Activated T-cell treated with anti-CD3 and anti-CD28 coated beads for 4 hours (primary cell): ENCODE results near the gene FXR1.

Experiments used
- DNase-seq: peaks from one replicate; pipeline ENCODE4 v3.0.0-alpha.2; 2020

The FXR1 gene

DNA sequence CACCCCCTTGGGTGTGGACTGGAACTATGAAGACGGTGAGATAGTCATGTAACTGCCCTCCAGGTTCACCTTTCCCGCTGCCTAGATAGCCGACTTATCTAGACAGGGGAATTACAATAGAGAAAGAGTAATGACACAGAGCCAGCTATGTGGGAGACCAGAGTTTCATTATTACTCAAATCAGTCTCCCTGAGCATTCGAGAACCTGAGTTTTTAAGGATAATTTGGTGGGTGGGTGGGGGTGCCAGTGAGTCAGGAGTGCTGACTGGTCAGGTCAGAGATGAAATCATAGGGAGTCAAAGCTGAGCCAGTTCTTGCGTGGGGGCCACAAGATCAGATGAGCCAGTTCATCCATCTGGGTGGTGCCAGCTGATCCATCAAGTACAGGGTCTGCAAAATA lies 96.8 kb downstream of the FXR1 start:
- DNase-seq, result no peak

- no peak for DNase-seq
Measured at GRCh38 chr3:181017690-181018089, 105.2 kb downstream of the FXR1 start.

DNA sequence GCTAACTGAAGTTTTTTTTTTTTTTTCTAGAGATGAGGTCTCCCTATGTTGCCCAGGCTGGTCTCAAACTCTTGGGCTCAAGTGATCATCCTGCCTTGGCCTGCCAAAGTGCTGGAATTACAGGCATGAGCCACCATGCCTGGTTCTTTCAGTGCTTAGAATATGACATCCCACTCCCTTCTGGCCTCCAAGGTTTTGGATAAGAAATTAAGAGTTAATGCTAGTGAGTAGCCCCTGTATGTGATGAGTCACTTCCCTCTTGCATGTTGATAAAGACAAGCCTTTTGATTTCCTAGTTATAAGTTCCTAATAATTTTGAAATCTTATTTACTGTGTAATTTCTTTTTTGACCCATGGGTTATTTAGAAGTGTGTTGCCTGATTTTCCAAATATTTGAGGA lies 112.7 kb downstream of the FXR1 start:
- DNase-seq, result no peak

GRCh38 chr3:181030948-181031347 lies 118.5 kb downstream of the FXR1 start:
- no peak for DNase-seq
